Prostate gland (tissue), 2 donors: ENCODE measurements around the gene MT3.

ENCODE experiments used
- CTCF ChIP-seq, 4 experiments: fragments of 200-600 bp in 2 of 4; fragments of 450-650 bp in 2 of 4; sonication (generic) in 2 of 4; IDR thresholded peaks; 1 replicate in 3 of 4; 2 replicates in 1 of 4; pipeline ENCODE4 v1.5.1; 2016 to 2019; ENCODE audit warnings: antibody characterized with exemption in 4 of 4, mild to moderate bottlenecking in 2 of 4, moderate library complexity in 2 of 4
- POLR2A ChIP-seq: fragments of 450-650 bp; IDR thresholded peaks from one replicate; pipeline ENCODE4 v1.6.1; 2016; ENCODE audit warnings: antibody characterized with exemption, mild to moderate bottlenecking
- POLR2AphosphoS5 ChIP-seq: sonication (generic); formaldehyde crosslinking; IDR thresholded peaks from one replicate; pipeline ENCODE4 v1.6.1; 2017; ENCODE audit warnings: antibody characterized with exemption

GRCh38 chr16:56593573-56594291 is 4.4 kb downstream of the MT3 start:
- TF ChIP-seq CTCF (IDR thresholded peaks at IDR 0.05): no peak
- TF ChIP-seq POLR2A: no peak
- TF ChIP-seq POLR2AphosphoS5: no peak
